GM03348 (cell line): ENCODE results near the gene ARMC10.
"Not testable (repeated sequence)": the region's sequence is repeated elsewhere in the genome, so short reads cannot be mapped to it uniquely, and the experiment has no call there.

Experiments
- DNase-seq: peaks from one replicate; pipeline ENCODE4 v3.0.0; 2012; ENCODE audit warnings: low spot score

ARMC10 gene

GRCh38 chr7:103074519-103075336 lies at the start of gene ARMC10, which contains the start of gene FBXL13:
Gene ARMC10 (plus strand): TSS chr7:103075140. CDS start chr7:103075273, 133 bp downstream.
Gene FBXL13 (minus strand): TSS chr7:103074796.
- peak; percentile 96 for DNase-seq

- no peak for DNase-seq
These were observed 49.6 kb upstream of the ARMC10 start for GRCh38 chr7:103025341-103025740.

GRCh38 chr7:103031024-103031423 lies 43.9 kb upstream of the ARMC10 start:
- no peak for DNase-seq

- DNase-seq = no peak
These were observed 43.2 kb upstream of the ARMC10 start for GRCh38 chr7:103031781-103032180.

- not testable (repeated sequence) for DNase-seq
These were observed 40.6 kb upstream of the ARMC10 start for GRCh38 chr7:103034318-103034717.

- DNase-seq = no peak
These were observed 37.5 kb upstream of the ARMC10 start for GRCh38 chr7:103037476-103037822.

GRCh38 chr7:103037823-103038739 lies 36.9 kb upstream of the ARMC10 start:
- not testable (repeated sequence) for DNase-seq

- not testable (repeated sequence) for DNase-seq
These were observed 33.1 kb upstream of the ARMC10 start for GRCh38 chr7:103041815-103042214.

GRCh38 chr7:103048833-103049232 lies 26.1 kb upstream of the ARMC10 start:
- DNase-seq = no peak

- no peak for DNase-seq
These were observed 23.4 kb upstream of the ARMC10 start for GRCh38 chr7:103051519-103051918.

- DNase-seq = not testable (repeated sequence)
These were observed 18.9 kb upstream of the ARMC10 start for GRCh38 chr7:103056006-103056405.

- no peak for DNase-seq
These were observed 16.8 kb upstream of the ARMC10 start for GRCh38 chr7:103058122-103058521.

GRCh38 chr7:103059471-103059870 lies 15.5 kb upstream of the ARMC10 start:
- DNase-seq = no peak

- no peak for DNase-seq
These were observed 11.0 kb upstream of the ARMC10 start for GRCh38 chr7:103063895-103064294.

GRCh38 chr7:103065667-103066066 lies 9.3 kb upstream of the ARMC10 start:
- peak; percentile 28 for DNase-seq

- no peak for DNase-seq
These were observed 6.2 kb upstream of the ARMC10 start for GRCh38 chr7:103068414-103069403.

GRCh38 chr7:103071000-103071399 lies 3.9 kb upstream of the ARMC10 start:
- no peak for DNase-seq

GRCh38 chr7:103073989-103074518 lies 886 bp upstream of the ARMC10 start:
- no peak for DNase-seq

GRCh38 chr7:103075337-103075918 lies 488 bp downstream of the ARMC10 start:
- peak; percentile 63 for DNase-seq

- no peak for DNase-seq
These were observed 1.8 kb downstream of the ARMC10 start for GRCh38 chr7:103076764-103077163.

GRCh38 chr7:103077318-103077717 lies 2.4 kb downstream of the ARMC10 start:
- DNase-seq = no peak
